GM13977 (cell line): Measurements from ENCODE around the gene CHMP4A.

Source experiments
- DNase-seq: peaks from one replicate; pipeline ENCODE4 v3.0.0; 2012; ENCODE audit warnings: low spot score
- in situ Hi-C: fragments of 300-500 bp; cut with MboI; formaldehyde crosslinking; loops from one replicate; pipeline ENCODE4 v1.12.0; 2022; ENCODE audit warnings: low sequenced_read_pairs, low pct_unique_long_range_greater_than_20kb, mixed read lengths, inconsistent platforms; ENCODE audit not compliant: unreplicated experiment
- TF ChIP-seq, protein P1 (sequence below): IDR thresholded peaks from 2 replicates; pipeline ENCODE4 v1.5.1; 2012; ENCODE audit warnings: mild to moderate bottlenecking, control low read depth; ENCODE audit not compliant: insufficient read depth; ENCODE audit errors: extremely low read depth, missing control alignments

Gene CHMP4A

DNA sequence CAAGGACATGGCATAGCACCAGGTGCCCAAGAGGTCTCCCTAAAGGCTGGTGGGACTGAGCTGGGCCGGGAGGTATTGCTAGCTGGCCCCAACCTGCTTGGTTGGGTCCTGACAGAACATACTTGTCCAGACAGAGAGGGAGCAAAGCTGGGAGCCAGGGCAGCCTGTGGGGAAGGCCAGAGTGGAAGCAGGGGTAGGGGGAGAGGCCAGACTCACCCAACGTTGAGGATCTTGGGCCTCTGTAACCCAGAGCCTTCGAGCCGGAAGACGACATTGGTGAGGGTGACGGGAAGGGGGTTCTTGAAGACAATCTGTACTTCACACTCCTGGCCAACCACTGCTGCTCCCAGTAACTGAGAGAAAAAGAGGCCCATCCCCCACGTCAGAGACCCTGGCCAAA is 40.6 kb upstream of the CHMP4A start:
- no peak for DNase-seq
- TF ChIP-seq, protein P1, sequence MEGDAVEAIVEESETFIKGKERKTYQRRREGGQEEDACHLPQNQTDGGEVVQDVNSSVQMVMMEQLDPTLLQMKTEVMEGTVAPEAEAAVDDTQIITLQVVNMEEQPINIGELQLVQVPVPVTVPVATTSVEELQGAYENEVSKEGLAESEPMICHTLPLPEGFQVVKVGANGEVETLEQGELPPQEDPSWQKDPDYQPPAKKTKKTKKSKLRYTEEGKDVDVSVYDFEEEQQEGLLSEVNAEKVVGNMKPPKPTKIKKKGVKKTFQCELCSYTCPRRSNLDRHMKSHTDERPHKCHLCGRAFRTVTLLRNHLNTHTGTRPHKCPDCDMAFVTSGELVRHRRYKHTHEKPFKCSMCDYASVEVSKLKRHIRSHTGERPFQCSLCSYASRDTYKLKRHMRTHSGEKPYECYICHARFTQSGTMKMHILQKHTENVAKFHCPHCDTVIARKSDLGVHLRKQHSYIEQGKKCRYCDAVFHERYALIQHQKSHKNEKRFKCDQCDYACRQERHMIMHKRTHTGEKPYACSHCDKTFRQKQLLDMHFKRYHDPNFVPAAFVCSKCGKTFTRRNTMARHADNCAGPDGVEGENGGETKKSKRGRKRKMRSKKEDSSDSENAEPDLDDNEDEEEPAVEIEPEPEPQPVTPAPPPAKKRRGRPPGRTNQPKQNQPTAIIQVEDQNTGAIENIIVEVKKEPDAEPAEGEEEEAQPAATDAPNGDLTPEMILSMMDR: no peak
- in situ Hi-C loops: no loop called here

DNA sequence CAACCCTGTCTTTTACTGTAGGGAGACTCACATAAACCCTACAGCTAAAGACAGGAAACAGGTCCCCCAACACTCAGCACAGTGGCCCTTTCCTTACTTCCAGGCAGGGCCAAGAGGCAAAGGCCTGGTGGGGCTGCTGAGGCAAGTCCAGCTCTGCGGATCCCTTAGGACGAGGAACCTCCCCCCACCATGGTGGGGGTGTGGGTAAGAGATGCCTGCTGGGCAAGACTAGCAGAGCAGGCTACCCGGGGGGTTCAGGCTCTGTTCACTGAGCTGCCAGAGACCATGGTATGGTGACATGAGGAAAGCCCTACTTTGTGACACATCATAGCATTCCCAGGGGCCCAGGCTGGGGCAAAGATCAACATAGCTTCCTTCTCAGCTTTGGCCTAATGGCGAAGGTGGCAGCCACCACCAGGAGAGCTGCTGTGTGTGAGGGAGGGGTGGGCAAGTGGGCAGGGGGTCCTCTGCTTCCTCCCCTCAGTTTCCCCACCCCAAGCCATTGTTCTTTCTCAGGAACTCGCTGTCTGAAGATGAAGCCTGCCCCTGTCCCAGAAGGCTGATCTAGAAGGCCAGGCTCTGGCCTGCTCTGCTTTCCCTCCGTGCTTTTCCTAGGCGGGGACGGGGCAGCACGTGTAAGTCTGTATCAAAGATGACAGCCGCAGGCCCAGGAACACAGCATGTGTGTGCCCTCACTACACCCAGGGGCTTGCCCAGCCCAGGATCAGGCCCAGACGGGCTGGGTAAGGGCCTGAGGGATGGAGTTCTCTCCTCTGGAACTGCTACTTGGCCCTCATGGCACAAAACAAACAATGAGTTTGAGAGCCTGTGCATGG is 39.2 kb upstream of the CHMP4A start:
- TF ChIP-seq, protein P1: no peak
- in situ Hi-C loops: no loop called here
- DNase-seq: no peak

DNA sequence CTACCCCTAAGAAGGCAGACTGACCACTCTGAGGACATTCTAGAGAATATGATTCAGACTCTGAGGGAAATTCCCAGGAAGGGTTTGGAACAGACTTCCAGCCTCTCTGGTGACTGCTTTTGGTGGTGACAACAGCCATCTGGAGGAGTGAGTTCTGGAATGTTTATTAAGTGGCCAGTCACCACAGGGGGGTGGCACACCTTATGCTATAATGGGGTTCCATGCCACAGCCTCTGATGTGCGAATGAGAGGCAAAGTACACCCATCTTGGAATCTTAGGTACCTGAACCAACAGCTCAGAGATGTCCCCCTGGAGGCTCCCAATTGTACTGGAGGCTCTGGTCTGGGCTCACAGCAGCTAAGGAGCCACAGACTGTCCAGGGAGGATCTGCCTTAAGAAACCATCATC is 38.6 kb upstream of the CHMP4A start:
- in situ Hi-C loops: no loop called here
- TF ChIP-seq, protein P1: no peak
- no peak for DNase-seq

DNA sequence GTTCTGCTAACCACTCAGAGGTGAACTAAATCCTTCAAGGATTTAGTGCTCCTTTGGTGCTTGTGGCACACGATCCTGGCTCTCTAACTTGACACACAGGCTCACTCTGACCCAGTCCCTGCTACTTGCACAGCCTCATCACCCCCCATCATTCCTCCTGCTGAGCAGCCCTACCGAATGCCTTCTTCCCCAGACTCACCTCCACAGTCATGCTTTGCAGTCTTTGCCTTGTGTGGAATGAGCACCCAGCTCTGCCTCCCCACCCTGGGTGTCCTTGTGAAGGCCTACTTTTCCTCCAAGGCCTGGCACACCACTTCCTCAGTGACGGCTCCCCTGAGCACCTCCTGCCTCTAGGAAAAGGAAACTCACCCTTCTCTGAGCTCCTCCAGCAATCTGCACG is 37.1 kb upstream of the CHMP4A start:
- no peak for DNase-seq
- TF ChIP-seq, protein P1: no peak
- in situ Hi-C loops: no loop called here

DNA sequence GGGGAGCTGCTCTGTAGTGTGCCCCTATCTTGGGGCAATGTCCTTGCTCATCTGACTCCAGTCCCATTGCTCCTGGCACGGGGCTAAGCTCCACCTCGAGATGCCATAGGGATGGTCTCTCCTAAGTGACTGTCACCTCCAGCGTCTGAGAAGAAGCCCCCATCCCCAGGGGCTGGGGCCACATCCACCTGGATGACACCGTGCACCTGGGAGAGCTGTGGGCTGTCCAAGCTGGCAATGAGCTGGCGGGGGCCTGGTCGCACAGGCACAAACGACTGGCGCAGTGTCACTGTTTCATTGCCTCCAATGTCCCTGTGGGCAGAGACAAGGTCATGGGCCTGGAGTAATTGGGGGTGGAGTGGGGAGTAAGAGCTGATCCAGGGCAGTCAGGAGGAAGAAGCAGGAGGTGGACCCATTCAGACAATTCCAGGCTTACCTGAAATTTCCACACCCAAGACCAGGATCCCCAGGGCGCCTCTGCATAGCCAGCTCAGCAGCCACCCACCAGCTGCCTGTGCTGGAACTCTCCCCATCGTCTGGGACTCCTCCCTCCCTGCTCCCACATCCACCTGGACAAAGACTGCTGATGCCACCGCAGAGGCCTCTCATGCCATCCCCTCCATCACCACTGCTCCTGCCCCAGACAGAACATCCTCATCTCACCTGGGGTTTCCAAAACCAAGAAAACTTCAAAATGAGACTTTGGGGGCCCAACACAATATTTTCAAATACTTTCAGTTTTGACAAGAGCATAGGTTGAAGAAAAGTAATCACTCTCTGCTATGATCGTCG is 36.1 kb upstream of the CHMP4A start:
- DNase-seq: no peak
- in situ Hi-C loops: no loop called here
- TF ChIP-seq, protein P1: no peak

DNA sequence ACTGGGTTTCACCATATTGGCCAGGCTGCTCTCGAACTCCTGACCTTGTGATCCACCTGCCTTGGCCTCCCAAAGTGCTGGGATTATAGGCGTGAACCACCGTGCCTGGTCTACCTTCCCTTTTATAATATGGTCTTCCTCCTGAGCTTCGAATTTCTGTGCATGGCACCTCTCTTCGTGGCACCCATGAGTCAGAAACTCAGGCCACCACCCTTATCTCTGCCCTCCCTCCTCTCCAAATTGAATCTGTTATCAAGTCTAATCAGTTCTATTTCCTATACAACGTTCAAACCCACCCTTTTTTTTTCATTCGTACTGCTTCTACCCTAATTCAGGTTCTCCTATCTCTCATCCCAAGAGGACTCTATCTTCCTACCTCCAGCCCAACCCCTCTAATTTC is 34.1 kb upstream of the CHMP4A start:
- no peak for DNase-seq
- TF ChIP-seq, protein P1: no peak
- in situ Hi-C loops: no loop called here
